GM19240 (cell line): Measurements from ENCODE around the gene ALDH3B2.
"Not testable (repeated sequence)": the region's sequence is repeated elsewhere in the genome, so short reads cannot be mapped to it uniquely, and the experiment has no call there.

Source experiments
- DNase-seq: peaks from one replicate; pipeline ENCODE4 v3.0.0; 2011; ENCODE audit warnings: low spot score; ENCODE audit not compliant: insufficient read length

ALDH3B2 gene

DNA sequence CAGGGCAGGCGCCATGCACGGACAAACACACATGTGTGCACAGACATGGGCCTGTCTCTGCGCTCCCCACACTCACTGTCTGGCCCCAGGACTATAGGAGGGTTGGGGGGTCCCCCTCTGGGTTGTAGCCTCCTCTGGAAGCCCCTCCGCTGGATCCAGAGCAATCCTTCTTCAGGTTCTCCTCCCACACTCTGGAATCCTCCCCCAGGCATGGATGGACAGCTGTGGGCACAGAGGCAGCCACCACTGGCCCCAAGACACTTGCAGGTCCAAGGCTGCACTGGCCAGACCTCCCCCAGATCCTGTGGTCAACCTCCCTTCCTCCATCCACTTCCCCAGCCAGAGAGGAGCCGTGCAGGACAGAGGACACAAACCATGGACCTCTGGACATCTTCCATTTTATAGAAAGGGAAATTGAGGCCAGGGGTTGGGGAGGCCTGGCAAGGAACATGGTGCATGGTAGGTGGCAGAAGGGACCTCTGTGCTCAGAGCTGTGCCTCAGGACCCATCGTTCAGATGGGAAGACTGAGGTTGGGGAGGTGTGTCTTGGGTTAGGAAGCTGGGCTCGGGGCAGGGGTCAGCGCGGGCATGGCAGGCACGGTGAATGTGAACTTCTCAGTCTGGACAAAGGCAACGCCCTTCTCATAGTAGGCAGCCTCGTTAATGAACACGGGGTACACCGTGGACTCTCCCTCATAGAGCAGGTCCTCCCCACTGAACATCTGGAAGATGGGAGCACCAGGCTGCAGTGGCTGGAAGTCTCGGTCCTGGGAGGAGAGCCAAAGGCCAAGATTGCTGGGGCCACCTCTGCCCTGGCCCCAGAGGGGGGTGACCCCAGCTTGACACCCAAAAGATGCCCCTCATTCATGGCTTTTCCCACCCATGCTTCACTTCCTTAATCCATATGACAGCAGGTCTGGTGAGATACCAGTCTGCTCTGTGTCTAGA, 32.0 kb downstream of the ALDH3B2 start:
- no peak for DNase-seq

DNA sequence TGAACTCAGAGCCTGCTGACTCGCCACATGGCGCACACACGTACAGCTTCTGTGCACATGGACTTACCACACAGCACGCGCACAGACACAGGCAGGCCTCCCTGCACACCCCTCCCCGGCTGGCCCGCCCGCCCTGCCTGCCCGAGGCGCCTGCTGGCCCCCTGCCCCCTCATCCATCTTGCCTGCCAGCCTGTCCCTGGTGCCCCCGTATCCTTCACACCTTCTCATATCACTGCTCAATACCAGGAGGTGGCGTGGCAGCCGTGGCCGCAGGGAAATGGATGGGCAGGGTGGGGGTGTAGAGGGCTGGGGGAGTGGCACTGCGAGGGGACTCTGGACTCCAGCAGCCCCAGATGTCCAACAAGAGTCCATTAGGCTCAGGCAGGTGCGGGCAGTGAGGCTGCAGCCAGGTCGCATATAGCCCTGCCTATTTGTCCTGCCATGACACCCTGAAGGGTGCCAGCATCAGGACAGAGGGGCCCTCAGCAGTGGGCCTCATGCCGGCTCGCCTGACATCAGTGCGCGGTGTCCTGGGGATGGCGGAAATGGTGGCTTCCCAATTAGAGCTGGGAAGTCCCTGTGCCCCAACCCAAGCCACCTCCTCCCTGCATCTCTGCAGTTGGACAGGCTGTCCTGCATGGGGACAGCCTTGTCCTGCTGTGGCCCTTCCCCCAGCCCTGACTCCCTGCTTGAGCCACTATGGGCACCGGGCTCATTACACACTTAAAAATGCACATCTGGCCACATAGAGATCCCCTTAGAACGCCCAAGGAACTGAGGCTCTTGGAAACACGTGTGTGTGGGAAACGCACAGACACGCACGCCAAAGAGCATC, 32.9 kb downstream of the ALDH3B2 start:
- DNase-seq = no peak

DNA sequence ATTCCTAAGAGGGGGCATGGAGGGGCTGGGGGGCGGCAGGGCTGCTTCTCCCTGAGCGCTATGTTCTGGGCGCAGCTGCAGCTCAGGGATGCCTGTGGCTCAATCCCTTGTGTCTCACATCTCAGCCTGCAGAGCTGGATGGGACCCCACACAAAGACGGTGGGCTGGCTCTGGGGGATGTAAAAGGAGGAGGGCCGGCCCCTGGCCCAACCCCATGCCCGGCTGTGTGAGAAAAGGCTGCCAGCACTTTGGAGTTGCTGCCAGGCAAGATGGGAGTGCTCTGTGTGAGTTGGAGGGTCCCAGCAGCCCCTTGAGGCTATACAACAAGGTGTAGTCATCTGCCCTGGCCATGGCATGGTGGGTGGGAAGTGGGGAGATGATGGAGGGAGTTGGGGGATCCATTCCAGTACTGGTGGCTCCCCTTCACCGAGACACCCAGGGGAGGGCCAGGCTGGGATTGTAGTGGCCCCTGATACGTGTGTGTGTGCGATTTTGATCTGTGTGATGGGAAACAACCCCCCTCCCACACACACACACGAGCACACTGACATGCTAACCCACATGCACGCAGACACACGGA, 33.6 kb downstream of the ALDH3B2 start:
- DNase-seq = no peak

DNA sequence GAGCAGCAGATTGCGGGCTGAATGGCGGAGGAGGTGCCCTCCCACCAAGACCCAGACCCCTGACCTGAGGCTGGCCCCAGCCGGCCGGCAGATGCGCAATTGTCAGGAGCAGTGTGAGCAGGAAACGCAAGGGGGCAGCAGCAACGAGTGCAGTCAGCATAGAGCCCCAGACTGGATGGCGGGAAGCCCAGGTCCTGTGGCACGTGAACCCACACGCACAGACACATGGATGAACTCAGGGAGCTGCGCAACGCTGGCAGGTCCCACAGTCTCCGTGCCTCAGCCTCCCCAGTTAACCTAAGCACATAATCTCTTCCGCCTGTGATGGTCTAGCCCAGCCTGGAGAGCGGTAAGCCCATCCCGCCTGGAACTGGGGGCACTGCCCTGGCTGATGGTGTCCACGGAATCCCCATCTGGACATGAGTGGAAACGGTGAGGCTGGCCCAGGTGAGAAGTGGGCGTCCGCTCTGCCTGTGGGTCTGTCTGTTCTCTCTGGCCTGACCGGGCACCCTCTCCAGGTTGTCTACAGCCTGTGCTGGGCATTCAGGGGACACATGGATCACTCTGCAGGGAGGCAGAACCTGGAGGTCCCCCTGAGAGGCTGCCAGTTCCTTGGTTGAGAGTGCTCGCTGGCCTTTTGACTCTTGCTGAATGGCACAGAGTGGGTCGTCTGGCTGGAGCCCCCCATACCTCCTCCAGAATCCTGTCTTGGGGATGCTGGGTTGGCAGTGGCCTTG, 34.2 kb downstream of the ALDH3B2 start:
- DNase-seq = no peak

DNA sequence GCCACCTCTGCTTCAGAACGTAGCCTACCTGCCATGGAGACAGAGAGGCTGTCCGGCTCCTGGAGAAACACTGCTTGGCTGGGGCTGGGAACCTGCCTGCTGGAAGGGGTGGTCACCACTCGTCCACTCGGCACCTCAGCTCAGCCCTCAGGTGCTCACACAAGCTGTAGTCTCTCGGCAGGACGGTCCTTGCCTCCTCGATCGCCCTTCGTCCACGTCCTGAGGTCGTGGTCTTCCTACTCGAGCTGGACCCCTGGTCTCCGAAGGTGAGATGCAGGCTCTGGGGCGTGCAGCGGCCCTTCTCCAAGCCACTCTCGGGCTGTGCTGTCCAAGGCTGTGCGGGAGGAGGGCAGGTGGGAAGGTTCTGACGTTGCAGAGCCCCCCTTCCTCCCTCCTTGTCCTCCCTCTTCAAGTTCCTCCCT, 35.0 kb downstream of the ALDH3B2 start, which contains the start of gene TBX10:
Gene TBX10 (minus strand): TSS at position 326 of the 422 bp plus-strand sequence. CDS start 291 bp downstream, at position 35.
- DNase-seq = no peak

DNA sequence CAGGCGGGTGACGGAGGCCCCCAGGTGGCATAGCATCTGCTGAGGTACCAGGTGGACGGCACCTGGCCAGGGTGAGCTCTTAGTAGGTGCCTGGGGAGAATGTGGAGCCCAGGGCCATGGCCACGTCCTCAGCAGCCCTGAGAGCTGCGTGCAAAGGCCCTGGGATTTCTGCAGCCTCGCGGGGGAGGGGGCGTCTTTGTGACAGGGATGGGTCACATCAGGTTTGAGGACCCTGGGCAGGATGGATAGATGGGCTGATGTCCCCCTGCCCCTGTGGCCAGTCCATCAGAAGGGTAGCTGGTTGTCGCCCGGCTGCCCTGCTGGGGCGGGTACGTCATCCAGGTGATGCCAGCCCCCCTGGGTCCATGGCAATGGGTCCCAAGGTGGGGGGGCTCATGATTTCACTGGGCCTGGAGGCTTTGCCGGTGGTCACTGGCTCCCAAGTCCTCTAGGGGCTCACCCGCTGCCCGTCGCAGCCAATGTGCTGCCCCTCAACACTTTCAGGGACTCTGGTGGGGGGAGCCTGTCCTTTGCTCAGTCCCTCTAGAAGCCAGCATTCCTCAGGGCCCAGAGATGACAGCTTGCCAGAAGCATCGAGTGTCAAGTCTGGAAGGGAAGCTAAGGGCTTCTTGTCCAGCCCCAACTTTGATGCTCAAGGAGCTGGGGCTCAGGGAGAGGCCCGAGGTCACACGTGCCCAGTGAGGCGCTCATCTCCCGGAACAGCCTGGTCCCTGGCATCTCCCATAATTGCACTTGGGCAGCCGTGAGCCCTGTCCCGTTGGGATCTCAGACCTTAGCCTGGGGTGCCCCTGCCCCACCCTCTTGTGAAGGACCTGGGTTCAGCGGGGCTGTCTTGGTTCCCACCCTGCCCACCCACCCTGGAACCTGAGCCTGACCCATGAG, 35.6 kb downstream of the ALDH3B2 start:
- no peak for DNase-seq

DNA sequence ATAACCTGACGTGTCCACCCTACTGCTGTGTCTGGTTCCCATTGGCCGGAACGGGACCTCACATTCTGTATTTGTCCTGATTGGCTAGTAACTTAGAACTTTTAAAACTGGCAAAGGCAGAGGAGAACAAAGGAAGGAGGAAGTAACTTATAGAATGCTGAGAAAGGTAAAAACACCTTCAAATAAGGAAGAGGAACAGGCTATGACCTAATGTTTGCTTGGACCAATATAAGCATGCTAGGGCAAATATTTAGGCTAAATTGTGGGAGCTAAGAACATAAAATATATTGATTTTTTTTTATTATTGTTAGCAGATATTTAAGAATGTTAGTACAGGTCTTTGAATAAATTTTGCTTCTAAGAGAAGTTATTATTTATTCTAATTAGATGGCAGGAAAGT, 37.0 kb downstream of the ALDH3B2 start:
- not testable (repeated sequence) for DNase-seq

DNA sequence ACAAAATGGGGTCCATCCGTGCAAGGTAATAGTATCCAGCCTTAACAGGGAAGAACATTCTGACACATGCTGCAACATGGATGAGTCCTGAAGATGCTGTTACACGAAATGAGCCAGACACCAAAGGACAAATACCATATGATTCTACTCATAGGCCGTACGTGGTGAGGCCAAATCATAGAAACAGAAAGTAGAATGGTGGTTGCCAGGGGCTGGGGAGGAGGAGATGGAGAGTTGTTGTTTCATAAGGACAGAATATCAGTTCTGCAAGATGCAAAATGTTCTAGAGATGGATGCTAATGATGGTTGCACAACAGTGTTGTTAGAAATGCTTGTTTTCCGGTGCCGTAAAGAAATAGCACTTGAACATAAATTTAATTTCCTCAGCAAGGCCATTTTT, 37.5 kb downstream of the ALDH3B2 start:
- no peak for DNase-seq

DNA sequence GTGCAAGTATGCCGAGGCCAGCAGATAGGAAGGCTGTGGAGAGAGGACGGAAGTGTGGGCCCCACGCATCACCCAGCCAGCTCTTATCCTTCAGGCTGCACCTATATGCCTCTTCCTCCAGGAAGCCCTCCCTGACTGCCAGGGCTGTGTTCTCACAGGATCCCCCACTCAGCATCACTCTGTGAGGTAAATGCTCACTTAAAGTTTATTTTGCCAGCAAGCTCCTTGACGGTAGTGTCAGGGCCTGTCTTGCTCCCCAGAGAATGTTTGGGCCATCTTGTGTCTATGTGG, 39.2 kb downstream of the ALDH3B2 start:
- no peak for DNase-seq

DNA sequence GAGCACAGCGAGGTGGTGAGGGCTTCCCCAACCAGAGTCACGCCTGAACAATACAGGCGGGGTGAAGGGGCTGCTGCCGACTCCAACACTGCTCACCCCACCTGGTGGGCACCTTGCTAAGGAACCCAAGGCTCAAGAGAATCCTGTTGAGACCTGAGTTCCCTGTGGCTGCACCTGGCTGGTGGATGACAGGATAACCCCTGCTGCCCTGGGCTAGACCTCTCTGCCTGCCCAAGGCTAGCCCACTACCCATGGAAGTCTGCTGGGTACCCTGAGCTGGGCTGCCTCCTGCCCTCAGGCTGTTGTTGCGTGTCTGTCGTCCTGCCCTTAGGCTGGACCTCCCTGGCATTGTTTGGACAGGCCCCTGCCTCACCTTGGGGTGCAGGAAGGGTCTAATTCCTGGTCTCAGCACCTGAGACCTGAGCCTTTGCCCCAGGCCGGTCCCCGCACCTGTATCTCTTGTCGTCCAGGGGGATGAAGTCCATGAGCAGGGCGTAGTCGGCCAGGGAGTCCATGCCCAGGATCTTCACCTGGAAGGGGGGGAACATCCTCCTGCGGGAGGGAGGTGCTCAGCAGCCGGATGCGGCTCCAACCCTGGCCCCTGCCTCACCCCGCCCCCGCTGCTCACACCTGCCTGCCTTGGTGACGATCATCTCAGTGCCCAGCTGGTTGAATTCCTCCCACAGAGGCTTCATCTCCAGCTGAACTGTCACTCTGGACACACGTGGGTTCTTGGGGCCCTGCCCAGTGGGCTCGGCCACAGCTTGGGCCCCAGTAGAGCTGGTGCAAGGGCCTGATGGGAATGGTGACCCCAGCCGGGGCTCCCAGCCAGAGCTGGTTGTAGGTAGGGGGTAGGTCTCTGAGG, 39.8 kb downstream of the ALDH3B2 start:
- DNase-seq = no peak

DNA sequence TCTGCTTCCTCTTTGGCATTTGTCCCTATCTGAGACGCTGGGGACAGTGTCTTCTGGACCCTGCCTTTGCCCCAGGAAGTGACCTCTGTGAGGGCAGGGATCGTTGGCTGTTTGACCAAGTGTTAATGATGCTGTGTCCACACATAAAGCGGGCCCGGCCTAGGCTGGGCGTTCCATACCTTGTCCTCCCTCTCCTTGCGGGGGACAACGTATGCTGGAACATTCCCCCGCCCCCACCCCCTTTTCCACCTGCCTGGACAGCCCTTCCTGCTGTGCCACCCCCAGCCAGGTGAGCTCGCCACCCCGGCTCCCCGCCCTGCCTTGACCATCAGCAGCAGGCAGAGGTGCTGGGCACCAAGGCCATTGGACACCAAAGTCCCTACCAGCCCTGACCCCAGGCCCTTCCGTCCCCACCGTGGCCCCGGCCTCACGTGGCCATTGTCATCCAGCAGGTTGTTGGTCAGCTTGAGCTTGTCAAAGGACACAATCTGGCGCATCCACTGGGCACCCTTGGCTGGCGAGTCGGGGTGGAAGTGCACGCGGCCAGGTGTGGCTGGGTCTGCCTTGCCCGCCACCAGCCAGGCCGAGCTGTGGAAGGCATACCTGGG, 40.6 kb downstream of the ALDH3B2 start:
- no peak for DNase-seq

DNA sequence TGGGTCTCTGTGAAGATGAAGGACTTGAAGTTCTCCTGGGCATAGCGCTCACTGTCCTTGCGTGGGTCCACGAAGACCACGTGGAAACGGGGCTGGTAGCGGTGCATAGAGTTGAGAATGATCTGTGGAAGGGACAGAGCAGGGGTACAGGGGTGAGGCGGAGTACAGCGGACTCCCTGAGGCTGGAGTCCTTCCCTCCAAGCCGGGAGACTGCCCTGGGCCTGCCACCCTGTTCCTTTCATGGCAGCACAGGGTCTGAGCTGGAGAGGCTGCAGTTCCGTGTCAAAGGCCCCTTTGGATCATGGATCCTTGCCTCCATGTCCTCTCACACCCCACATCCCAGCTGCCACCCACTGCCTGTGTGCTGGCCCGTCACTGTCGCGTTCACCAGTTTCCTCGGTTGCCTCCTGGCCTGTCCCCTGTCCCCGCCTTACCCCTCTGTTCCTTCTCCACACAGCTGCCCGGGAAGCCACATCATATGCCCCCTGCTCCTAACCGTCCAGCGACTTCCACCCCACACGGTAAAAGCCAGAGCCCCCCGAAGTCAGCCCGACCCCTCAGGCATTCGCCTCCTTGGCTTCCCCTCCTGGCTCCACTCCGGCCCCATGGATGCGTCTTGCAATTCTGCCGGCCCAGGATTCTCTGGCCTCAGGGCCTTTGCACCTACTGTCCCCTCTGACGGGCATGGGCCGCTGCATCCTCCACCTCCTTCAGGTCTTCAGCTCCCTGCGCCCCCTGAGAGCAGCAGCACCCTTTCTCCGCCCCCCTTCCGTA, 41.3 kb downstream of the ALDH3B2 start:
- DNase-seq = no peak

DNA sequence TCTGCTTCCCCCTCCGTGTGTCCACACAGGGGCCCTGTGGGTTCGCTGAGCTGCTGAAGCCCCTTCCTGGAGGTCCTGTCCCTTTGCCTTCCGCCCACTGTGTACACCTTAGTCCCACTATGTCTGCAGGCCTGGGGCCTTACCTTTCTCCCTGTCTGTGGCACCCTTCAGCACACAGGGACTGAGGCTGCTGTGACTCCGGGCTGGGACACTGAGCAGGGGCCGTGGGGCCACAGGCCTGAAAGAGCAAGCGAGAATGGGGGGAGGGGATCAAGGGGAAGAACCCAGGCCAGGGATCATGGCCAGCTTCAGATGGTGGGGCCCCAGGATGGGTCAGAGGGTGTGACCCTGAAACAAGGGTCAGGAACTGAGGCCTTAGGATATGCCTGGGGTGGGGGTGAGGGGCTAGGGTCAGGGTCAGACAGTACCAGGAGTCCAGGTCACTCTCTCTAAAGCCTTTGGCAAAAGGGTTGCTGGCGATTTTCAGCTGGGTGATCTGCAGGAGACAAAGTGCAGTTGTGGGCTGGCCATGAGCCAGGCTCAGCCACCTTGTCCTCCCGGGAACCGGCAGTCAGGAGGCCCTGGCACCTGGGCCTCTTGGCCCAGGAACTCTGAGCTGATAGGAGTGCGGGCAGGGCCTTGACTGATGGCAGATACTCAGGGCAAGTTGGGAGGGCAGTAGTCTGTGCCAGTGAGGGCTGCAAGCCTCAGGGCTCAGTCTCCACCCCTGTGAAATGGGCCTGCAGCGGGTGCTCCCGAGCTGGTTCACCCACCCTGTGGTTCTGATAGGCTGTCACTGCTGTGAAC, 42.0 kb downstream of the ALDH3B2 start:
- no peak for DNase-seq

DNA sequence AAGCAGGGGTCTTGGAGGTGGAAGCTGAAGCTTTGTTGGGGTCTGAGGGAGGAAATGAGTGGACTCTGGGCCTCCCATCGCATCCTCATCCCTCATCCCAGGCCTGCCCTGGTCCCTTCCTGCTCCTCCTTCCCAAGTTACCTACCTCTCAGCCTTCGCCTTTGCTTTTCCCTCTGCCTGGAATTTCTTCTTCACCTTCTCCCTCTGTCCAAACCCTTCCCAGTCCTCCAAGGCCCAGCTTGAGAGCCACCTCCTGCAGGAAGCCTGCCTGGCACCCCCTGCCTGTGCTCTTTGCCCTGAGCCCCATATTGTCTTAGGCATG, 42.6 kb downstream of the ALDH3B2 start:
- DNase-seq = no peak

DNA sequence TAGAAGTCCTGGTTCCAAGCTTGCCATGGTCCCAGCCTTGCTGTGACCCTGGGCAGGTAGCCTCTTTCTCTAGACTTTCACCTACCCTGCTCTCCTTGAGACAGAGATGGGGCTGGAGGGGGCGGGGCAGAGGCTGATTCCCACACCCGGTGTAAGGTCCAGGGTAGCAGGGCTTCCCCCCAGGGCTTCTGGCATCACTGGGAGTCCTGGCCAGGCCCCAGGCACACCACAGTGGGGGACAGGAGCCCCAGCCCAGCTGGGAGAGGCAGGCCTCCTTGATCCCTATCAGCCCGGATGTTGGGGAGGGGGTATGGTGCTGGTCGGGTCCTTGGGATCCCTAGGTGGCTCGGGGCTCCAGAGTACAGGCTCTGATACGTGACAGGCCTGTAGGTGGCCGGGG, 43.0 kb downstream of the ALDH3B2 start:
- DNase-seq = no peak

DNA sequence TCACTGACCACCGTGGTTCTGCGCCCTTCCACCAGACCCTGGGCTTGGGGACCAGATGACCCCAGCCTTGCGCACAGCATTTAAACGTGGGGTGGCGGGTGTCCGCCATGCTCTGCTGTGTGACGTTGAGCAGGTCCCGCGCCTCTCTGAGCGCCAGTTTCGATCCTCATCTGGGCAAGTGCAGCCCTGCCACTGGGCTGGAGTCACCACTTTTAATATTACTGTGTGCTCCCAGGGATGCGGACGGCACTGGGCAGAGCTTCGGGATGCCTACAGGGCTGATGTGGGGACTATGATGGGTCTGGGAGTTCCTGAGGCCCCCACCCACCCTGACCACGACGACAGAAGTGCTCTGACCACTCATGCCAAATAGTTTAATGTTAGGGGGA, 43.5 kb downstream of the ALDH3B2 start:
- DNase-seq = no peak

DNA sequence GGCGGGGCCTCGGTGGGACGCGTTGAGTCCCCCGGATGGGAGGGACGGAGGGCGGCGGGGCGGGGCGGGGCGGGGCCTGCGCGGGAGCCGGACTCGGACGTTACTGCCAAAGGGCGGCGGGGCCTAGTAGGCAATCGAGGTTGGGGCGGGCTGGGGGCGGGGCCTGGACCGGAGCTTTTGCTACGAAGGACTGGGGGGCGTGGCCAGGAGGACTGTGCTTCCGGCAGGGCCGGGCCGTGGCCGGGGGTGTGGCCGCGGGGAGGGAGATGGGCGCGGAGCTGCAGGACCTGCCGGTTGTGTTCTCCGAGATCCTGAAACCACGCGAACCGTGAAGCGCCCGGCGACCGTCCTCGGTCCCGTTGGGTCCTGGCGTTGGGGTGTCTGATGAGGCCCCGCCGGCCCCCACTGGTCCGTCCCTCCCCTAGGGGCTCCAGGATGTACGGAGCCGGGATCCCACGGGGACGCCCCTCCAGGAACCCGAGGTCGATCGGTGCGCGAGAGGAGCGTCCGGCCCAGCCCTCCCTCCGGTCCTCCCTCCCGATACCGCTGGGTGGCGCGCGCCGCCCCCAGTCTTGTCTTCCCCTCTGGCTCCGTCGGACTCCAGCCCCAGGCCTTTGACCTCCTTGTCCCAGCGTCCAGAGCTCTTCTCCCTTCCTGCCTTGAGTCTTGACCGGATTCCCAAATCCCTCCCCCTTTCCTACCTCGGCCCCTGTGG, 44.0 kb downstream of the ALDH3B2 start:
- DNase-seq = peak; percentile 96
